GM12878 (cell line): Measurements from ENCODE around the gene STXBP5.

ENCODE experiments used
- CBFB ChIP-seq: IDR thresholded peaks from 2 replicates; pipeline ENCODE4 v1.6.1; 2016; ENCODE audit warnings: antibody characterized with exemption, low read depth
- JUNB ChIP-seq: IDR thresholded peaks from 2 replicates; pipeline ENCODE4 v1.6.1; 2016; ENCODE audit warnings: antibody characterized with exemption, mild to moderate bottlenecking
- POLR2AphosphoS5 ChIP-seq: IDR thresholded peaks from 2 replicates; pipeline ENCODE4 v1.6.1; 2011; ENCODE audit warnings: mild to moderate bottlenecking, low read length, inconsistent platforms
- TARDBP ChIP-seq: IDR thresholded peaks from 2 replicates; pipeline ENCODE4 v1.6.1; 2016; ENCODE audit warnings: borderline replicate concordance
- ZBED1 ChIP-seq: IDR thresholded peaks from 2 replicates; pipeline ENCODE4 v1.6.1; 2016; ENCODE audit warnings: borderline replicate concordance
- TF ChIP-seq, protein P1 (sequence below): IDR thresholded peaks from 2 replicates; pipeline ENCODE4 v1.6.1; 2011; ENCODE audit warnings: low read depth, mild to moderate bottlenecking, low read length, moderate library complexity, borderline replicate concordance; ENCODE audit errors: extremely low read depth
- TF ChIP-seq, protein P2 (sequence below), 3 experiments: IDR thresholded peaks in 2 of 3; conservative IDR thresholded peaks in 1 of 3; 2 replicates each; pipeline ENCODE4 v1.5.1; 2011; ENCODE audit warnings: low read depth in 3 of 3, low read length in 3 of 3, mild to moderate bottlenecking in 3 of 3, control low read depth in 2 of 3, moderate library complexity in 2 of 3, inconsistent platforms in 1 of 3, mixed read lengths in 1 of 3; ENCODE audit not compliant: control insufficient read depth in 2 of 3, insufficient read depth in 1 of 3; ENCODE audit errors: extremely low read depth in 1 of 3
- TF ChIP-seq, protein P3 (sequence below): fragments of 450-650 bp; conservative IDR thresholded peaks from 2 replicates; pipeline ENCODE4 v1.6.1; 2017; ENCODE audit warnings: mild to moderate bottlenecking, moderate library complexity
- TF ChIP-seq, protein P4 (sequence below): IDR thresholded peaks from 2 replicates; pipeline ENCODE4 v1.6.1; 2012; ENCODE audit warnings: low read length, inconsistent platforms

DNA sequence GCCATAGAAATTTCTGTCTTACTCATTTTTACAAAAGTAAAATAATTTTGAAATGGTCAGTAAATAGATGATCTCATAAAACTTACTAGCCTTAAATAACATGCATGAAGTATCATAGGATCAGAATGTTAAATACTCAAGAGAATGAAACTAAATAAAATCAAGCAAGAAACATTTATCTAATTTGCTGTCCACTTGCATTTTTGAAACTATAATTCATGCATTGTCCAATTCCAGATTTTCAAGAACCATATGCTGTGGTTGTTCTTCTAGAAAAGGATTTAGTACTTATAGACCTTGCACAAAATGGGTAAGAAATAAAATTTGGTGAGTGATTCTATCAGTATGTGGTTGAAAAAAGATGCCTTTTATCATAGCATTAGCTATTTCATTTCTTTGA lies 107.0 kb downstream of the STXBP5 start:
- TF ChIP-seq, protein P1, sequence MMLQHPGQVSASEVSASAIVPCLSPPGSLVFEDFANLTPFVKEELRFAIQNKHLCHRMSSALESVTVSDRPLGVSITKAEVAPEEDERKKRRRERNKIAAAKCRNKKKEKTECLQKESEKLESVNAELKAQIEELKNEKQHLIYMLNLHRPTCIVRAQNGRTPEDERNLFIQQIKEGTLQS: no peak
- TF ChIP-seq, protein P2, sequence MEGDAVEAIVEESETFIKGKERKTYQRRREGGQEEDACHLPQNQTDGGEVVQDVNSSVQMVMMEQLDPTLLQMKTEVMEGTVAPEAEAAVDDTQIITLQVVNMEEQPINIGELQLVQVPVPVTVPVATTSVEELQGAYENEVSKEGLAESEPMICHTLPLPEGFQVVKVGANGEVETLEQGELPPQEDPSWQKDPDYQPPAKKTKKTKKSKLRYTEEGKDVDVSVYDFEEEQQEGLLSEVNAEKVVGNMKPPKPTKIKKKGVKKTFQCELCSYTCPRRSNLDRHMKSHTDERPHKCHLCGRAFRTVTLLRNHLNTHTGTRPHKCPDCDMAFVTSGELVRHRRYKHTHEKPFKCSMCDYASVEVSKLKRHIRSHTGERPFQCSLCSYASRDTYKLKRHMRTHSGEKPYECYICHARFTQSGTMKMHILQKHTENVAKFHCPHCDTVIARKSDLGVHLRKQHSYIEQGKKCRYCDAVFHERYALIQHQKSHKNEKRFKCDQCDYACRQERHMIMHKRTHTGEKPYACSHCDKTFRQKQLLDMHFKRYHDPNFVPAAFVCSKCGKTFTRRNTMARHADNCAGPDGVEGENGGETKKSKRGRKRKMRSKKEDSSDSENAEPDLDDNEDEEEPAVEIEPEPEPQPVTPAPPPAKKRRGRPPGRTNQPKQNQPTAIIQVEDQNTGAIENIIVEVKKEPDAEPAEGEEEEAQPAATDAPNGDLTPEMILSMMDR (IDR thresholded peaks at IDR 0.05 in 2 of 3, conservative IDR thresholded peaks at IDR 0.05 in 1 of 3; ENCODE audit: control insufficient read depth in 2 of 3, extremely low read depth in 1 of 3, insufficient read depth in 1 of 3, low read depth in 3 of 3, low read length in 3 of 3): no peak
- TF ChIP-seq TARDBP (no peak), CBFB (no peak), ZBED1 (no peak), POLR2AphosphoS5 (no peak), JUNB (no peak)
- TF ChIP-seq, protein P3, sequence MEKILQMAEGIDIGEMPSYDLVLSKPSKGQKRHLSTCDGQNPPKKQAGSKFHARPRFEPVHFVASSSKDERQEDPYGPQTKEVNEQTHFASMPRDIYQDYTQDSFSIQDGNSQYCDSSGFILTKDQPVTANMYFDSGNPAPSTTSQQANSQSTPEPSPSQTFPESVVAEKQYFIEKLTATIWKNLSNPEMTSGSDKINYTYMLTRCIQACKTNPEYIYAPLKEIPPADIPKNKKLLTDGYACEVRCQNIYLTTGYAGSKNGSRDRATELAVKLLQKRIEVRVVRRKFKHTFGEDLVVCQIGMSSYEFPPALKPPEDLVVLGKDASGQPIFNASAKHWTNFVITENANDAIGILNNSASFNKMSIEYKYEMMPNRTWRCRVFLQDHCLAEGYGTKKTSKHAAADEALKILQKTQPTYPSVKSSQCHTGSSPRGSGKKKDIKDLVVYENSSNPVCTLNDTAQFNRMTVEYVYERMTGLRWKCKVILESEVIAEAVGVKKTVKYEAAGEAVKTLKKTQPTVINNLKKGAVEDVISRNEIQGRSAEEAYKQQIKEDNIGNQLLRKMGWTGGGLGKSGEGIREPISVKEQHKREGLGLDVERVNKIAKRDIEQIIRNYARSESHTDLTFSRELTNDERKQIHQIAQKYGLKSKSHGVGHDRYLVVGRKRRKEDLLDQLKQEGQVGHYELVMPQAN: no peak
- TF ChIP-seq, protein P4, sequence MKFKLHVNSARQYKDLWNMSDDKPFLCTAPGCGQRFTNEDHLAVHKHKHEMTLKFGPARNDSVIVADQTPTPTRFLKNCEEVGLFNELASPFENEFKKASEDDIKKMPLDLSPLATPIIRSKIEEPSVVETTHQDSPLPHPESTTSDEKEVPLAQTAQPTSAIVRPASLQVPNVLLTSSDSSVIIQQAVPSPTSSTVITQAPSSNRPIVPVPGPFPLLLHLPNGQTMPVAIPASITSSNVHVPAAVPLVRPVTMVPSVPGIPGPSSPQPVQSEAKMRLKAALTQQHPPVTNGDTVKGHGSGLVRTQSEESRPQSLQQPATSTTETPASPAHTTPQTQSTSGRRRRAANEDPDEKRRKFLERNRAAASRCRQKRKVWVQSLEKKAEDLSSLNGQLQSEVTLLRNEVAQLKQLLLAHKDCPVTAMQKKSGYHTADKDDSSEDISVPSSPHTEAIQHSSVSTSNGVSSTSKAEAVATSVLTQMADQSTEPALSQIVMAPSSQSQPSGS: no peak
